NCI-H187 treated with DMSO at 0.1 percent for 48 hours (cell line): Measurements from ENCODE around the gene PSMB7.

ENCODE experiments used
- DNase-seq: peaks from one replicate; lab custom pipeline; 2025; lab: John Stamatoyannopoulos, UW

The PSMB7 gene

DNA sequence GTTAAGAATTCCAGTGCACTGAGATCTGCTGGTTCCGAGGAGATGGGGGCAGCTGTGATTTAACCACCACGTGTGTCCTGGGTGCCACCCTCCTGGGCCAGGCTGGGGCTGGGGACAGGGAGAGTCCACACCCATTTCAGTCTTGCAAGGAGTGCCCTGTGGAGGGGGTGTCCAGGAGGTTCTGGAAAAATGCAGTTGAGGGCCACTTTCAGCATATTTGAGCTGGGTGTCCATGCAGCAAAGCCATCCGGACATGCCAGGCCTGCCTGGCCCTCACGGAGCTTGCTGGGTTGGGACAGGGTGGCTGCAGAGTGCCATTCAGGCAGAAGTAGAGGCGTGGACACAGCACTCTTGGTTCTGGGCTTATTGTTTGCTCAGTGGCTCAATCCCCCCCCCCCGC, 89.4 kb downstream of the PSMB7 start:
- no peak for DNase-seq

DNA sequence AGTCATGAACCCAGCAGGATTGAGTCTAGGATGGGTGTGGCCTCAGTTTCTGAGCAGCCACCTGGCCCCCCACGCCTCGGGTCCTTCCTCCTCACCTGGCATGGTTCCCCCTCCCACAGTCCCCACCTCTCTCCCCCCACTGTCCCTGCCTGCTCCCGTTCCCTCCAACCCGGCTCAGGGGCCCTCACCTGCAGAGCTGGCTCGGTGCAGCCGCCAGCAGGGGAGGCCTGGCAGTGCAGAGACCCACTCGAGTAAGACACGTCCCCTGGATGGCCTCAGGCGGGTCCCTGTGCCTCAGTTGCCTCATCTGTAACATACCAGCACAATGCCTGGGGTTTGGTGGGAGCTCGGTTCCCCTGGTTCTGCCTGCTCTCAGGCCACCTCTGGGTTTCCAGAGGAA, 91.3 kb downstream of the PSMB7 start:
- DNase-seq: no peak

DNA sequence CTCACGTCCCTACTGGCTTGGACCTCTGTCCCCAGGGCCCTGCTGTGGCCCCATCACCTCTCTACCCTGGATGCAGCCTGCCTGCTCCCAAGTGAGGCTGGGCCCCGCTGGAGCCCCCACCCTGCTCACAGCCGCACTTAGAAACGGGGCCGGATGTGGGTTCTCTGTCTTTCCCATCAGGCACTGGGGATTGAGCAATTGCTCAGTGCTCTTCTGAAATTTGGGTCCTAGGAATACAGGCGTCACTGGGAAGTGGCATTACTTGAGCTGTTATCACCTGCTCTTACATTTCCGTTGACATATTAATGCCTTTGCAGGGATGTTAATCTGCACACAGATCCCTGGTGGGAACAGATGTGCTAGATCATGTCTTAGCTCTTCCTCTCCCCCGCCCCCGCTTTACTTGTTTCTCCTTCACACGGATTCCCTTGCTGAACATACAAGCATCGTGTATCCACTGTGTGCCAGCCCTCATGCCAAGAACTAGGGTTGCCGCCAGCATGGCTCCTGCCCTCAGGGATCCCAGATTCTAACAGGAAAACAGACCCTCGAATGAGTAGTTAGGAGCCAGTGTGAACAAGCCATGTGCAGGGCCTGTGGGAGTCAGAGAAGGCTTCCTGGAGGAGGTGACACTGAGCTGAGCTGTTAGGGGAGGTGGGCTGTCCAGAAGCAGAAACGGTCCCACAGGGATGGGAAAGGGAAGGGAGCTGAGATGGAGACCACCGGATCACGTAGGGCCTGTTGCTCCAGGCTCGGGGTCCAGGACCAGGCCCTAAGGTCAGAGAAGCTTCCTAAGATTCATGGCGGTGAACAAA, 92.4 kb downstream of the PSMB7 start:
- no peak for DNase-seq

DNA sequence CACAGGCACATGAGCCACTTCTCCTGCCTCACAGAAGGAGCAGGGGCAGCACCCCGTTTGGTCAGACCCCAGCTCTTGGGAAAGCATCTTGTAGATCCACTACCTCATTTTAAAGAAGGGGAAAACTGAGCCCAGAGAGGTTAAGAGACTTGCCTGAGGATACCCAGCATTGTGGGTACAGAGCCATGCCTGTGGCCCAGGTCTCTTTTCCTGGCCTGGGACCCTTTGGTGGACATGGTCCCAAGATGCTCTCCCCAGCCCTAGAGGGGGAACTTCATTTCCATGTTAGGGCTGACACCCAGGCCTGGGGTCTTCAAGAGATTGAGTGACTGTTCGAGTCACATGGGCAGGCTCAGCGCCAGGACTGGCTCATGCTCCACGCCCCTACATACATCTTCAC, 93.3 kb downstream of the PSMB7 start:
- no peak for DNase-seq

DNA sequence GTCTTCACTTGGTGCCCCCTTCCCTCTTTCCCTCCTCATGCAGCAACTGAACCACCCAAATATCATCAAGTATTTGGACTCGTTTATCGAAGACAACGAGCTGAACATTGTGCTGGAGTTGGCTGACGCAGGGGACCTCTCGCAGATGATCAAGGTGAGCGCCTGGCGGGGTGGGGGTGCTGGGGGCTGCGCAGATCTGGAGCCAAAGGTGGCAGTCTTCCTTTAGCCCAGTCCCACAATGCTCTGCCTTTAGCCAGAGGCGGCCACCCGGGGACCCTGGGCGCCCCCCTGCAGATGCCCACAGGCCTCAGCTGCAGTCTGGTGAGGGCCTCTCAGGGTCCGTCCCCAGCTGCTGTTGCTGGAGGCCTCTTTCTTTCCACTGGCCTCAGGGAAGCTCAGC, 93.8 kb downstream of the PSMB7 start:
- no peak for DNase-seq

DNA sequence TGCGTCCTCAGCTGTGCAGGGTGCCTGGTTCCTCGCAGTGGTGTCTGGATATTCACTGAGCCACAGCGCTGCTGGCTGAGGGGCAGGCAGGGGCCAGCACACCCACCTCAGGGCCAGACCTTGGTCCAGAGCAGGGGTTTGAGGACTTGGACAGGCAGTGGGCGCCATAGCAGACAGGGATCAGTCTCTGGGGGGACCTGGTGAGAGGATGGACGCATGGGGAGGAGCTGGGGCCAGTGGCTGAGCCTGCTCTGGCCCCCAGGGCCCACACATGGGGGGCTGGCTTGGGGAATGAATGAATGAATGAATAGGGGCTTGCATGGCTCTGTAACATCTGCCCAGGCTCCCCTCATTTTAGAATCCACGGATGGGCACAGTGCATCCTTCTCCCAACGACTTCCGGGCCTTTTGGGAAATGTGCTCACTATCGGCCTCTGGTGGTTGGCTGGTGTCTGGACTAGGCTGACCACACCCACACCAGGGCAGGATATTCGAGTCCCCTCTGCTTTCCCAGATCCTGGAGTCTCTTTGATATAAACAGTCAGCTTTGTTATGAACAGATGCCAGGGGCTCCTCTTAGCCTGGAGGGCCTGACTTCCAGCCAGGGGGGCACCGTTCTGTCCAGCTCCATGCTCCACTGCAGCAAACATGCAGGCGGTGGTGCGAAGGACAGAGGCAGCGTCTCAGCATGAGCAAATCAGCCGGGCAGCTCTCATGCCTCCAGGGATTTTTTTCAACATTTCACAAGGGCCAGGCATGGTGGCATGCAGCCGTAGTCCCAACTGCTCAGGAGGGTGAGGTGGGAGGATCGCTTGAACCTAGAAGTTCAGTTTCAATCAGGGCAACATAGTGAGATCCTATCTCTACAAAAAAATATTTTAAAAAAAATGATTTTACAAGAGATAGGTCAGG, 94.9 kb downstream of the PSMB7 start:
- DNase-seq: no peak

DNA sequence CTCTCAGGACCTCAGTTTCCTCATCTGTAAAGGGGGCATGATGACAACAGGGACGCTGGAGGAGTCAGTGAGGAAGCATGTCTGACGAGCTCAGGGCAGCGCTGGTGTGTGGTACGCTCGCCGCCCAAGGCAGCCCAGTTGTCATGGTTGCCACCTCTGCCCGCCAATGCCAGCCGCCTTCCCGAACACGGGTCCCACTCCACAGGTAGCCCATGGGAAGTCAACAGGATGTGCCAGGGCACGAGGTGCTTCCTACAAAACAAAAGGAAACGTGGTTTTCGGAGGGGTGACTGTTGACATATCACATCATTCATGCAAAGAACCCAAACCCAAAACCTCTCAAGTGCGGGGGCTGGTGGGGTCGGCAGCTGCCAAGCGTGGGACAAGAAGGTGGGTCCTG, 99.4 kb downstream of the PSMB7 start:
- no peak for DNase-seq

DNA sequence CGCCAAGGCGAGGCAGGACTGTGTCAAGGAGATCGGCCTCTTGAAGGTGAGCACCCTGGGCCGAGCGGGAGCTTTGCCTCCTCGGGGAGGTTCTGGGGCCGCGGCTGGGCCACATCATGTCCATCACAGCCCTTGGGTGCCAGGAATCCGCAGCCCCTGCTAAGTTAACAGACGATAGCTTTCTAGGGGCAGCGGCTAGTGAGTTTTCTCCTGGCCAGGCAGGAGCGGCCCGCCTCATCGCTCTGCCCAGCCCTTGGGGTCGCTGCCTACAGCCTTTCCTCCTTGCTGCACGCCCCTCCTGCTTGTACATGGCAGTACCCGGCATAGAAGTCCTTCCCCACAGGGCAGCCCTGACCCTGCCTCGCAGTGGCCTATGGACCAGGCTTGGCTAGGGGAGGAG, 101.3 kb downstream of the PSMB7 start:
- DNase-seq: no peak

DNA sequence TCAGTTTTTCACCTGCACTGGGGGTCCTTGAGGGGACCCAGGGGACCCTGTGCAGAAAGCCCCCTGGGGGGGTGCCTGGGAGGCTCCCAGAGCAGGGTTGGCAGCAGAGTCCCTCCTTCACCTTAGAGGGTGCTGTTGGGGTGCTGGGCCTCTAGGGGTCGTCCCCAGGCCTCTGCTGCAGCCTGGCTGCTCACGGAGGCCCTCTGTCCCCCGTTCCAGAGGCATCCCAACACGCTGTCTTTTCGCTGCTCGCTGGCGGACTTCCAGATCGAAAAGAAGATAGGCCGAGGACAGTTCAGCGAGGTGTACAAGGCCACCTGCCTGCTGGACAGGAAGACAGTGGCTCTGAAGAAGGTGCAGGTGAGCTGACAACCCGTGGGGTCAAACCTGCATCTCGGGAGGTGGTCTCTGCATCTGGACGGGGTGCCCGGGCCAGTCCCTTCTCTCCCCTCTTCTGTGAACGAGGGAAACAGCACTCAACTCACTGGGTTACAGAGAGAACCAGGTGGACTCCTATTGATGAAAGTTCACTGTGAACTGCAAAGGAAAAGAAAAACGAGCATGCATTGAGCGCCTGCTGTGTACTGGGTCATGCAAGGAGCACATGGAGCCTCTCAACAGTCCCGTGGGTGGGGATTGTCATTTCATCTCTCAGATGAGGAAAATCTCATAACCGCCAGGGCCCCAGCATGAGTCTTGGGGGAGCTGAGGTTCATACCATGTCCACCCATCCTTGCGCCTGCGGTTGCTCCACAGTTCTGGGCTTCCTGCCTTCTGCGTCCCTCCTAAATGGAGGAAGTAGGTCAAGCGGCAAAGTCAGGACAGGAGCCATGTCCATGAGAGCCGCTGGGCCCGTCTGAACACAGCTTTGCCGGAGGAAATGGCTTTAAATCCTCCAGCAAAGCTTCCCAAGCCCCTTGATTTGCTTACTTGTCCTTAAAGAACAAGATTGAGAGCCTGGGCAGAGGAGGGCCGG, 102.7 kb downstream of the PSMB7 start:
- DNase-seq: no peak

DNA sequence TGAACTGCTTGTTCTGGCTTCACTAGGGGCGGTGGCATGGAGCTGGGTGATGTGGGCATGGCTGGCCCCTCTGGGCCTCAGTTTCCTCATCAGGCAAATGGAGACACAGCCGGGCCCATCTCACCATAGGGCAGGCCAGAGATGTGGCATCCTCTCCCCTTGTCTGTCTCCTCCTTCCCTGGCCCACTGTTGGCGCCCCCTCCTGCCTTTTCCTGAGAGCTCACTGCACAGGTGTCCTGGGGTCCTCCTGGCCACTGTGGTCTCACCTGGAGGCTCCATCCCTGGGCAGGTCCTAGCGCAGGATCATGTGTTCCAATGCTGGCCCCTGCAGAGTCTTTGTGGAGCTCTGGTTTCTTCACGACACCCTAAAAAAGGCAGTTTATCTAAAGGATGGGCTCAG, 104.0 kb downstream of the PSMB7 start:
- DNase-seq: no peak

DNA sequence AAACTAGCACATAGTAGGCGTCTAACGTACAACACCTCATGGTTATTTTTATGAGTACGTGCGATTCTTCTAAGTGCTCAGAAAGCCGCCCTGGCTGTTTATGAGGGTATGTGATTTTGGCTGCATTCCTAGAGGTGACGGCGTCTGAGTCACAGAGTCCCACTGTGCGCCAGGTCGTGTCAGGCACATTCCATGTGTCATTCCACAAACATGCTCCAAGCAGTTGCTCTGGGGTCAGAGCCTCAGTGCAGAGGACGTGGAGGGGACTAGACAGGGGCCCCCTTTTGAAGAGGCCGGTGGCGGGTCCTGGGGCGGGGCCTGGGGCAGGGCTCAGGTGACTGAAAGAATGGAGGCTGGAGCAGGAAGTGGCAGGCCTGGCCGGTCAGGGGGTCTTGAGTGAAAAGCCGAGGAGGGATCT, 105.6 kb downstream of the PSMB7 start:
- DNase-seq: no peak

DNA sequence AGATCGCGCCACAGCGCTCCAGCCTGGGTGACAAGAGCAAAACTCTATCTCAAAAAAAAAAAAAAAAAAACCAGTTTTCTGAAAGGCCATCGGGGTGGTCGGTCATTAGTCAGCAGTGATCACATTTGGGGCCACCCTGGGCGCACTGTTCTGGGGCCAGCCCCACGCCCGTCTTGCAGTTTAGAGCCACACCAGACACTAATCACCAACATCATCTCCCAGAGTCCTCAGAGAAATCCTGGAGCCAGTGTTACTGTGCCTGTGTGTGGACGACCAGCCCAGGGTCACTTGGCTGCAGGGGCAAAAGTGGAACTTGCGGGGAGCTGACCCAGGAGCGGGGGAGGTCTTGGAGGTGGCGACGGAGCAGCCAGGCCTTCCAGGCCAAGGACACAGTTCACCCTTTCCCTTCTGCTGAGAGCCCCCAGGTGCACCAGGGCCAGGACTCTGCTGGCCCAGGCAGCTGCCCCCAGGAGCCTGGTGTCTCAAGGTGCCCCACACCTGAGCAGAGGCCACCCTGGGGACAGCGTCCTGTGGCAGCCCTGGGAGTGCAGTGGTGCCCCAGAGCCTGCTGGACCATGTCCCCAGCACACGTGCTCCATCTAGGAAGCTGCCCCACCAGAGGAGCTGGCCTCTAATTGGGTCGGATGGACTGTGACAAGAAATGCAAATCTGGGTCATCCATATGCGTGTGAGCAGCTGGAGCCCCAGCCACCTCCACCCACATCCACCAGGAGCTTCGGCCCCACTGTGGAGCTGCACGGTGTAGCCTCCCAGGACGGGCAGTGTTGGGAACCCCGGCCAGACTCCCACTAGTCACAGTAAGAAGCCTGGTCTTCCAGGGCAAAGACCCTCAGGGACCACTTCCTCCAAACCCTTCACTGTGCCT, 106.4 kb downstream of the PSMB7 start:
- no peak for DNase-seq

DNA sequence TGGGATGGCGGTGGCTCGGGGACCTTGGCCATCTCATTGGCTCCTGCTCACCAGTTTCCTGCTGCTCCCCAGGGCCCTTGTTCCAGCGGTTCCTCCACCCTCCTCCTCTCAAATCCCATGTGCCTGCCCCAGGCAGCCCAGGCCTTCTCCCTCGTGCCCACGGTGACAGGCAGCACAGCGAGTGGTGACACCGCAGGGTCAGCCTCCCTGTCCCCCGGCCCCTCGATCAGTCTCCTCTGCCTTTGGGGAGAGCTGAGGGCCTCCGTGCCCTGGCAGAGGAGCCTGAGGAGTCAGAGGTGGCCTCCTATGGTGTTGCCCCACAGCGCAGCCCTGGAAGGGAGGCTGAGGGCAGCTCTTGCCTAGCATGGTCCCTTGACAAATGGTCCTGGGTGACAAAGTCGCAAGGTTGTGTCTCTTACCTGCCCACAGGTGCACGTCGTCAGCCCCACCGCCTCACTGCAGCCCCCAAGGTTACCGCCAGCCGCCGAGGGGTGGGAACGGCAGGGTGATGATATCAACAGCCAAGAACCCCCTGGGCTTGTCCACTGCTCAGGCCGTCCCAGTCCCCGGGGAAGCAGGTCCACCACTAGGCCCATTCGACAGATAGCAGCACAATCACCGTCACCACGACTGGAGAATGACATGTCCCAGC, 107.7 kb downstream of the PSMB7 start:
- no peak for DNase-seq

DNA sequence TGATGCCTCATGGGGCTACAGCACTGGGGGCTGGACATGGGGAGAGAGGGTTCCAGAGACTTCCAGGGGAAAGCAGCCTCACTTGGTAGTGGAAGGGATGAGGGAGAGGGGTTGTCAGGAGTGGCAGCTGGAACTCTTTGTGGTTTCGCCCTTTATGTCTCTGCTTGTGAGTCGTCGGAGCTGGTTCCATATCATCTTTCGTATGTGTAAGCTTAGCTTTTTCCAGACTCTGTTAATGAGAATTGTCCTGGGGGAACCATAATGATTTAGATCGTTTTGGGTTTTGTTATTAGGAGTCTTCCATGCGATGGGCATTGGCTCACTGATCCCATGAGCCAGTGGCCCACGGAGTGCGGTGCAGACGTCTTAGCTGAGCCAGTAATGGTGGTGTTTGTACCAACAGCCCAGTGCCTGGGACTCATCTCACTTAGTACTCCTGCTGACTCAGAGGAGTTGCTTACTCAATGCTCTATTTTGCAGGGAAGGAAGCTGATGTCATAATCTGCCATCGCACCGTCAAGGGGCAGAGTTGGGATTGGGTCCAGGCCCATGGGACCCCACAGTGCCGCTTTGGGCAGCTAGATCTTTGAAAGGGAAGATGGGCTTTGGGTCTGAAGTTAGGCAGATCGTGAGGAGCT, 109.0 kb downstream of the PSMB7 start:
- DNase-seq: no peak

DNA sequence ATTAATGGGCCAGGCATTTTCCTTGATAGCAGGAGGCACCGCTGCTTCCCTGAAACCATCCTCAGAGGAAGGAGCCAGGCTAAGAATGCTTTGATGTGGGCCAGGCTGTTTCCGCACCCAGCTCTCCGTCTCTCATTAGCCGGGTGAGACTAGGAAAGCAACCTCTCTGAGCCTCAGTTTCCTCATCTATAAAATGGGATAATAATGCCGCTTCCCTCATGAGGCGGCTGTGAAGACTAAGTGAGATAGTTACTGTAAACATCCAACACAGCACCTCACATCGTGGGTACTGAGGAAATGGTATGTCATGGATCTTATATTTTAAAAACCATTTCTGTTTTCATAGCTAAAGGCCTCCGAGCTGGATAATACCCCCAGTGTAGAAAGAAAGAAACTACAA, 111.0 kb downstream of the PSMB7 start:
- DNase-seq: no peak

DNA sequence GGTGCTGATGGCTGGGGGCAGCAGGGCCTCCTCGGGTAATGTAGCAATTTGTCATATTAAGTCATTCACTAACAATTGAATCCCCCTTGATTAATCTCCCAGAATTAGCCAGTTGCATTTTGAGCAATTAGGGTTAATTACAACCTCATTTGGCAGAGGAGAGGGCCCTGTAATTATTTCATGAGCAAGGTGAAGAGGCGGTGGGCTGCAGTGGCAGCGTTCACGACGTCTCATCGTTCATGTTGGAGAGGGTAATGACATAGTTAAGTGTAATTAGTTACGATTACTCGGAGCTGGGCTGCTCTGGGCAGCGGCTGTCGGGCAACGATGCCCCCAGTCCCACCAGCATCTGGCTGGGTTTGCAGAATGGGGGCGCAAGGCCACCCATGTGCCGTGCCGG, 111.5 kb downstream of the PSMB7 start:
- no peak for DNase-seq
